OCI-LY3 (cell line): Measurements from ENCODE around the gene HES4.

Source experiments
- CTCF ChIP-seq: fragments of 200-600, 300-600 bp; sonication (generic); IDR thresholded peaks from 2 replicates; pipeline ENCODE4 v1.5.1; 2014; ENCODE audit warnings: antibody characterized with exemption, low read length, low read depth
- EZH2phosphoT487 ChIP-seq: fragments of 200-600 bp; shearing (Covaris generic); IDR thresholded peaks from 2 replicates; pipeline ENCODE4 v1.6.1; 2018; ENCODE audit warnings: antibody characterized with exemption, mixed run types, low read depth

GRCh38 chr1:1027791-1028190, 27.9 kb upstream of the HES4 start:
- no peak for TF ChIP-seq CTCF
- no peak for TF ChIP-seq EZH2phosphoT487
